Stimulated activated naive B cell treated with anti-CD40 and anti-IgM and Interleukin-4, amounts not matched to agents 10 μg/mL and 1 μg/mL and 100 μg/mL, for 72 hours (primary cell): ENCODE results near the gene MIOX.
"Not testable (repeated sequence)": the region's sequence is repeated elsewhere in the genome, so short reads cannot be mapped to it uniquely, and the experiment has no call there.

Source experiments
- ATAC-seq, 2 donors: fragments of 150-1000 bp; cut with Tn5 transposase; replicated peaks; 2 replicates each; pipeline ENCODE4 v1.10.0; 2021; ENCODE audit warnings: moderate library complexity in 1 of 2
- DNase-seq: peaks from one replicate; pipeline ENCODE4 v3.0.0; 2021
- H3K27ac Mint-ChIP-seq: one replicate; pipeline ENCODE4 v1.8.0; 2022; ENCODE audit warnings: mild to moderate bottlenecking, mixed read lengths
- H3K27me3 Mint-ChIP-seq, 2 donors: one replicate each; pipeline ENCODE4 v1.8.0; 2022; ENCODE audit warnings: mixed read lengths in 2 of 2
- H3K36me3 Mint-ChIP-seq, 2 donors: one replicate each; pipeline ENCODE4 v1.8.0; 2022; ENCODE audit warnings: mixed read lengths in 2 of 2, mild to moderate bottlenecking in 1 of 2
- H3K4me1 Mint-ChIP-seq, 2 donors: one replicate each; pipeline ENCODE4 v1.8.0; 2022; ENCODE audit warnings: mixed read lengths in 2 of 2, mild to moderate bottlenecking in 1 of 2
- H3K4me3 Mint-ChIP-seq, 2 donors: one replicate each; pipeline ENCODE4 v1.8.0; 2022; ENCODE audit warnings: mild to moderate bottlenecking in 2 of 2, mixed read lengths in 2 of 2, moderate library complexity in 1 of 2
- H3K9me3 Mint-ChIP-seq, 2 donors: one replicate each; pipeline ENCODE4 v1.8.0; 2022; ENCODE audit warnings: mixed read lengths in 2 of 2, mild to moderate bottlenecking in 1 of 2

Gene MIOX

GRCh38 chr22:50519151-50519550 lies 32.5 kb downstream of the MIOX start:
- Mint-ChIP-seq H3K4me1 (peaks cover 13 to 30% of the 10 kb centered on the region in 2 donors), H3K4me3 (no peak overlapping the region), H3K27me3 (no peaks in the 10 kb centered on the region), H3K27ac (no peak overlapping the region), H3K9me3 (no peaks in the 10 kb centered on the region), H3K36me3 (peaks cover 46 to 67% of the 10 kb centered on the region in 2 donors)
- DNase-seq (no peak), ATAC-seq (no peak)

- peaks cover 15 to 31% of the 10 kb centered on the region in 2 donors for H3K4me1 Mint-ChIP-seq
- H3K36me3 Mint-ChIP-seq: peaks cover 48 to 66% of the 10 kb centered on the region in 2 donors
- not testable (repeated sequence) for DNase-seq, ATAC-seq, H3K9me3 Mint-ChIP-seq, H3K27ac Mint-ChIP-seq, H3K27me3 Mint-ChIP-seq, H3K4me3 Mint-ChIP-seq
Measured at GRCh38 chr22:50520184-50520583, 33.5 kb downstream of the MIOX start.

- Mint-ChIP-seq H3K27me3 (no peaks in the 10 kb centered on the region), H3K27ac (no peak overlapping the region), H3K9me3 (no peaks in the 10 kb centered on the region), H3K4me1 (peaks cover 13 to 36% of the 10 kb centered on the region in 2 donors), H3K4me3 (no peak overlapping the region), H3K36me3 (peaks cover 51 to 61% of the 10 kb centered on the region in 2 donors)
- ATAC-seq: no peak
- DNase-seq: no peak
Measured at GRCh38 chr22:50520826-50521453, 34.3 kb downstream of the MIOX start.

GRCh38 chr22:50521710-50522109 lies 35.1 kb downstream of the MIOX start:
- Mint-ChIP-seq H3K4me1 (peaks cover 15 to 39% of the 10 kb centered on the region in 2 donors), H3K36me3 (peaks cover 50 to 56% of the 10 kb centered on the region in 2 donors), H3K27me3 (no peaks in the 10 kb centered on the region), H3K27ac (no peak overlapping the region), H3K9me3 (no peaks in the 10 kb centered on the region), H3K4me3 (no peak overlapping the region)
- DNase-seq (no peak), ATAC-seq (no peak)

- Mint-ChIP-seq H3K4me1 (peaks cover 21 to 45% of the 10 kb centered on the region in 2 donors), H3K36me3 (peaks cover 55 to 58% of the 10 kb centered on the region in 2 donors), H3K27ac (peak overlapping the region; percentile 59), H3K9me3 (no peaks in the 10 kb centered on the region), H3K4me3 (no peak overlapping the region), H3K27me3 (no peaks in the 10 kb centered on the region)
- ATAC-seq (no peak), DNase-seq (no peak)
Measured at GRCh38 chr22:50522208-50522805, 35.6 kb downstream of the MIOX start.

- Mint-ChIP-seq H3K9me3 (no peaks in the 10 kb centered on the region), H3K4me1 (peaks cover 25 to 51% of the 10 kb centered on the region in 2 donors), H3K4me3 (peak overlapping the region in 1 of 2 donors; percentile 33), H3K27ac (peak overlapping the region; percentile 9), H3K36me3 (peaks cover 56 to 59% of the 10 kb centered on the region in 2 donors), H3K27me3 (no peaks in the 10 kb centered on the region)
- ATAC-seq (no peak), DNase-seq (no peak)
Measured at GRCh38 chr22:50522806-50523438, 36.3 kb downstream of the MIOX start.

GRCh38 chr22:50523458-50523805 lies 36.8 kb downstream of the MIOX start:
- no peaks in the 10 kb centered on the region for H3K9me3 Mint-ChIP-seq
- no peaks in the 10 kb centered on the region for H3K27me3 Mint-ChIP-seq
- H3K36me3 Mint-ChIP-seq: peaks cover 59 to 60% of the 10 kb centered on the region in 2 donors
- DNase-seq (no peak), ATAC-seq (no peak)
- H3K27ac Mint-ChIP-seq: peak overlapping the region; percentile 96
- H3K4me3 Mint-ChIP-seq: peak overlapping the region; percentile 14 to 93
- peaks cover 30 to 56% of the 10 kb centered on the region in 2 donors for H3K4me1 Mint-ChIP-seq

GRCh38 chr22:50523806-50524675 lies 37.4 kb downstream of the MIOX start:
- DNase-seq (no peak), ATAC-seq (no peak)
- no peaks in the 10 kb centered on the region for H3K9me3 Mint-ChIP-seq
- no peaks in the 10 kb centered on the region for H3K27me3 Mint-ChIP-seq
- peak overlapping the region; percentile 92 to 93 for H3K4me3 Mint-ChIP-seq
- H3K27ac Mint-ChIP-seq: peak overlapping the region; percentile 96
- H3K4me1 Mint-ChIP-seq: peaks cover 36 to 62% of the 10 kb centered on the region in 2 donors
- peaks cover 59 to 61% of the 10 kb centered on the region in 2 donors for H3K36me3 Mint-ChIP-seq

GRCh38 chr22:50524676-50525103 lies 38.0 kb downstream of the MIOX start:
- ATAC-seq: no peak
- H3K27ac Mint-ChIP-seq: peak overlapping the region; percentile 96
- DNase-seq: no peak
- H3K9me3 Mint-ChIP-seq: no peaks in the 10 kb centered on the region
- H3K36me3 Mint-ChIP-seq: peaks cover 56 to 57% of the 10 kb centered on the region in 2 donors
- peak overlapping the region; percentile 92 to 93 for H3K4me3 Mint-ChIP-seq
- H3K27me3 Mint-ChIP-seq: no peaks in the 10 kb centered on the region
- H3K4me1 Mint-ChIP-seq: peaks cover 38 to 66% of the 10 kb centered on the region in 2 donors

GRCh38 chr22:50525104-50525857 lies 38.6 kb downstream of the MIOX start, which contains the start of gene SCO2:
TSS of gene SCO2 (minus strand) at chr22:50525598. CDS start at chr22:50524411, 1,187 bp downstream.
- Mint-ChIP-seq H3K36me3 (peaks cover 52 to 54% of the 10 kb centered on the region in 2 donors), H3K27ac (peak within 1 kb of the TSS; percentile 96), H3K4me3 (peak within 1 kb of the TSS; percentile 92 to 93), H3K9me3 (no peaks in the 10 kb centered on the region), H3K4me1 (peaks cover 38 to 66% of the 10 kb centered on the region in 2 donors), H3K27me3 (no peaks in the 10 kb centered on the region)
- ATAC-seq (peak; percentile 57), DNase-seq (peak; percentile 96)

- Mint-ChIP-seq H3K27me3 (no peaks in the 10 kb centered on the region), H3K27ac (peak overlapping the region; percentile 96), H3K9me3 (no peaks in the 10 kb centered on the region), H3K4me3 (peak overlapping the region; percentile 92 to 93), H3K4me1 (peaks cover 38 to 66% of the 10 kb centered on the region in 2 donors), H3K36me3 (peaks cover 49 to 53% of the 10 kb centered on the region in 2 donors)
- DNase-seq: no peak
- no peak for ATAC-seq
Measured at GRCh38 chr22:50525858-50526107, 39.1 kb downstream of the MIOX start.

GRCh38 chr22:50526108-50526833 lies 39.6 kb downstream of the MIOX start:
- DNase-seq (peak; percentile 86), ATAC-seq (peak; percentile 28 to 37)
- no peaks in the 10 kb centered on the region for H3K27me3 Mint-ChIP-seq
- H3K36me3 Mint-ChIP-seq: peaks cover 49 to 50% of the 10 kb centered on the region in 2 donors
- no peaks in the 10 kb centered on the region for H3K9me3 Mint-ChIP-seq
- peak overlapping the region; percentile 92 to 93 for H3K4me3 Mint-ChIP-seq
- peak overlapping the region; percentile 94 for H3K27ac Mint-ChIP-seq
- peaks cover 40 to 70% of the 10 kb centered on the region in 2 donors for H3K4me1 Mint-ChIP-seq
